Lower lobe of right lung (tissue), 2 donors: Measurements from ENCODE around the gene P4HB. TPM values are rescaled to one million over a fixed set of nuclear protein-coding genes. Genes with fewer than 3 reads are reported as not detected.

Source experiments
- ATAC-seq, 2 donors: fragments of 200-7000 bp; cut with Tn5 transposase; one replicate each; pipeline ENCODE4 v1.9.1; 2020 to 2022; ENCODE audit warnings: mild to moderate bottlenecking in 2 of 2, moderate library complexity in 2 of 2
- DNase-seq: peaks from one replicate; pipeline ENCODE4 v3.0.0-alpha.2; 2020
- H3K27ac ChIP-seq: fragments of 200-600 bp; one replicate; pipeline ENCODE4 v1.8.0; 2022
- H3K27me3 ChIP-seq: fragments of 200-600 bp; one replicate; pipeline ENCODE4 v1.8.0; 2022; ENCODE audit warnings: low read depth
- H3K36me3 ChIP-seq: fragments of 200-600 bp; one replicate; pipeline ENCODE4 v1.8.0; 2022; ENCODE audit warnings: mild to moderate bottlenecking
- H3K4me1 ChIP-seq: fragments of 200-600 bp; one replicate; pipeline ENCODE4 v1.8.0; 2022
- H3K4me3 ChIP-seq: fragments of 200-600 bp; one replicate; pipeline ENCODE4 v1.8.0; 2022; ENCODE audit warnings: mild to moderate bottlenecking
- H3K9me3 ChIP-seq: fragments of 200-600 bp; one replicate; pipeline ENCODE4 v1.8.0; 2022
- CTCF ChIP-seq: fragments of 200-600 bp; IDR thresholded peaks from one replicate; pipeline ENCODE4 v1.8.0; 2022; ENCODE audit warnings: antibody characterized with exemption, mild to moderate bottlenecking
- intact Hi-C: fragments of 100-400 bp; cut with DNase I; formaldehyde crosslinking; loops from one replicate; pipeline ENCODE4 v1.11.0; 2022
- total RNA-seq: library from RNA; stranded (reverse); fragmentation: NEBNext Ultra II Directional; extraction: Animal tissue kit (Norgen Biotek cat#: 25700); gene quantifications from one replicate; pipeline ENCODE4 v1.2.1, GENCODE V29; 2021
- donor health status: DM: no; HTN: yes; CAD: no; lungs with severe emphysema.

P4HB gene
- total RNA-seq, 1 donor from 2014 or later: 432 TPM

DNA sequence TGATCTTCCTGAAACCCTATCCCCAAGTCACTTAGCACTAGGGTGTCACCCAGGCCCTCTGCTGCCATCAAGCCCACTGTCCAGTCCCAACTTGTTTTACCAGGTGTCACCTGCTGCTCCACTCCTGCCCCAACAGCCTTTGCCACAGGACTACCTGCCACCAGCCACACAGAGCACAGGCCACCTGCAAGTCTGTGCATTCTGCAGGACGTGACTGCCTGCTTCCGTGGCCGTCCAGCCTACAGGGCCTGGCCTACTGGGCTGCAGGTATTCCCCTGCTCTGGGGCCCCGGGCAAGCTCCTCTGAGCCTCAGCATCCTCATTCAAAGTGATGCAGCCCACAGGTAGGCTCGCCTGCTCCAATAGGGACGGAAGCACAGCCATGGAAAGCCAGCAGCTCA lies 30.5 kb downstream of the P4HB start:
- Histone ChIP-seq H3K27ac (no peak overlapping the region), H3K4me3 (no peak overlapping the region), H3K36me3 (peaks cover 4% of the 10 kb centered on the region), H3K27me3 (no peaks in the 10 kb centered on the region), H3K4me1 (peaks cover 24% of the 10 kb centered on the region), H3K9me3 (no peaks in the 10 kb centered on the region)
- TF ChIP-seq CTCF: no peak
- ATAC-seq (no peak), DNase-seq (no peak)
- intact Hi-C loops: no loop called here

GRCh38 chr17:81828656-81829055 lies 31.7 kb downstream of the P4HB start:
- no peak for TF ChIP-seq CTCF
- intact Hi-C loops: no loop called here
- no peak for ATAC-seq
- Histone ChIP-seq H3K27ac (no peak overlapping the region), H3K27me3 (no peaks in the 10 kb centered on the region), H3K4me1 (peaks cover 18% of the 10 kb centered on the region), H3K36me3 (peaks cover 10% of the 10 kb centered on the region), H3K4me3 (no peak overlapping the region), H3K9me3 (no peaks in the 10 kb centered on the region)
- DNase-seq: no peak

DNA sequence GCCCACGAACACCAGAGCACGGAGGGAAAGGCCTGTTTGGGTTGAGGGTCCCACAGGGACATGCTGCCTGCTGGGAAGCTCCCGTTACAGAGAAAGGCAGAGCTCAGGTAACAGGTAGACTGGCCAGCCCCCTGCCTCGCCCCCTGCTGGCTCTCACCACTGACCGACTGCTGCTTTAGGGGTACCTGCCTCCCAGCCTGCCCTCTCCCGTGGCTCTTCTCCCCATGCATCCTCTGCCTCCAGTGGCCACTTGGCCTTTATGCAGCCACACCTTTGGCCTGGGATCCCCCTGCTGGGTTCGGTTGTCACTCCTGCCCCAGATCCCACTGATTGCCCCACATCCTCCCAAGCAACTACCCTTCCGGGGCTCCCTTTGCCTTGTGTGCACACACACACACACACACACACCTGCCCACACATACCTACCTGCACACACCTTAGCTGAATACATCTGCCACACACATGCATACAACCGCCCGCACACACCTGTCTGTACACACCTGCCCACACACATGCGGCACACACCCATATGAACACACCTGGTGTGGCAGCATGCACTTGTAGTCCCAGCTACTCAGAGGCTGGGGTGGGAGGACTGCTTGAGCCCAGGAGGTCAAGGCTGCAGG lies 34.4 kb downstream of the P4HB start:
- ATAC-seq (no peak), DNase-seq (no peak)
- no peak overlapping the region for H3K4me3 ChIP-seq
- no peaks in the 10 kb centered on the region for H3K9me3 ChIP-seq
- peaks cover 19% of the 10 kb centered on the region for H3K36me3 ChIP-seq
- TF ChIP-seq CTCF: no peak
- intact Hi-C loops: no loop called here
- no peaks in the 10 kb centered on the region for H3K27me3 ChIP-seq
- no peak overlapping the region for H3K27ac ChIP-seq
- peaks cover 18% of the 10 kb centered on the region for H3K4me1 ChIP-seq

GRCh38 chr17:81824595-81824994 lies 35.7 kb downstream of the P4HB start:
- H3K36me3 ChIP-seq: peaks cover 15% of the 10 kb centered on the region
- DNase-seq (no peak), ATAC-seq (no peak)

GRCh38 chr17:81823820-81824550 lies 36.4 kb downstream of the P4HB start:
- Histone ChIP-seq H3K4me3 (no peak overlapping the region), H3K4me1 (peaks cover 17% of the 10 kb centered on the region), H3K36me3 (peaks cover 15% of the 10 kb centered on the region), H3K27ac (no peak overlapping the region), H3K9me3 (no peaks in the 10 kb centered on the region), H3K27me3 (no peaks in the 10 kb centered on the region)
- ATAC-seq (no peak), DNase-seq (no peak)
- TF ChIP-seq CTCF: no peak
- intact Hi-C loops: no loop called here

More at GRCh38 chr17:81824595-81824994, 35.7 kb downstream of the P4HB start:
- Histone ChIP-seq H3K27ac (no peak overlapping the region), H3K9me3 (no peaks in the 10 kb centered on the region), H3K27me3 (no peaks in the 10 kb centered on the region), H3K4me1 (peaks cover 17% of the 10 kb centered on the region), H3K4me3 (no peak overlapping the region)
- TF ChIP-seq CTCF: no peak
- intact Hi-C loops: no loop called here
